ENCODE results near the gene COL25A1.

The COL25A1 gene

DNA sequence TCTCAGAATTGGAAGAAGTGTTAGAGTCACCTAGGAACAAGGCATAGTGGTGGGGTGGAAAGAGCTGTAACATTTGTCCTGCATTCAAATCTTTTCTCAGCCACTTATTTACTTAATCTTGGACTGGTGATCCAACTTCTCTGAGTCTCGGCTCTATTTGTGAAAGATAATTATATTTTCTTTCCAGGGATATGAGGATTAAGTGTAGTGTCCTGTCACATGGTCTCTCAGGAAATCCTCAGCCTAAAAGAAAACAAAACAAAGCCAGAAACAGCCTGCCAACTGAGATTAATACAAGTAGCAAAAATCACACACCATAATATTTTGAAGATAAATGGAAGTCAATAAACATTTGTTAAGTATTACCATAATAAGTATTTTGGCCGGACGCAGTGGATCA is 506.3 kb downstream of the COL25A1 start:
- no peak for DNase-seq

DNA sequence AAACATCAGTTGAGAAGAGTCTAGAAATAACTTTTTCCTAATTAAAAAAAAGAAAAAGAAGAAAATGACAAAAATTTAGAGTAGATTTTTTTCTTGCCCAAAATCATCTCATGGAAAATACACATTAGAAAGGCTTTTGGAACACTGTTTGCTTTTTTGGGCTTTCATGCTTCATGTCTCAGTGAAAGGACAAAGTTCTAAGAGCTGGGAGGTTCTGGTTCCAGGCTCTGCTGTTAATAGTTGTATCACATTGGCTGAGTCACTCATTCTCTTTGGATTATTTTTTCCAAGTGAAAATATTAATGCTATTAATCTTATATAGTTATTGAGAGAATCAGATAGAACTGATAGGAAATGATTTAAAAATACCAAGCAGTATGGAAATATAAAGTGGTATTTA is 506.7 kb downstream of the COL25A1 start:
- no peak for DNase-seq

DNA sequence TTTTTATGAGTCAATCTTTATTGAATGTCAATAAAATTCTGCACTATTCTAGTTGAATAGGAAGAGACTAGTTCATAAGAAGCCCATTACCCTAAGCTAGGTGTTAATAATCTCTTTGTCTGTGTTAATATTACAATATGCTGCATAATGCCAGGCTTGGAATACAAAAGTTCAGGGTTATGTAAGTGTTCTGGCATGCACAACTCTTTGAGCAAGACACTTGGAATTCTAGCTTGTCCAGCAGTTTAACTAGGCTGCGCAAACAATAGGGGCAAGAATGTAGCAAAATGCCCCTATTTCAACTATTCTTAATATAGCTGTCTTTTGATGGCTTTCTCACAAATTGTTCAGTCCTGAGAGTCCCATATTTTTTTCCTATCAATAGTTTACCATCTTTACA is 508.3 kb downstream of the COL25A1 start:
- no peak for DNase-seq

DNA sequence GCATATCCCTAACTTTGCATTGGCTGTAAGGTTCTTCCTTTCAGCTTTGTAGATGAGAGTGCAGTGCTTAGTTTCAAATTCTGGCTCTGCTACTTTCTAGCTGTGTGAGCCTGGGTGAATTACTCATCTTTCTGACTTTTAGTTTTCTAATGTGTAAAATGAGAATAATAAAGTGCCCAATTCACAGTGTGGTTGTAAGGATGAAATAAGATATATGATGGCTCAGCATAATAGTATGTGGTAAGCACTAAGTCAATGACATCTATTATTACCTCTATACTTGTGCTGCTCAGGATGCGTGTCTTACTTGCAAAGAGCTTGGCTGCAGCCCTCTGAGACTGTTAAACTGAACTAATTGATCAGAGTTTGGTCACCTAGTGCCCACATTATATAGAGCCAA is 509.0 kb downstream of the COL25A1 start:
- no peak for DNase-seq

DNA sequence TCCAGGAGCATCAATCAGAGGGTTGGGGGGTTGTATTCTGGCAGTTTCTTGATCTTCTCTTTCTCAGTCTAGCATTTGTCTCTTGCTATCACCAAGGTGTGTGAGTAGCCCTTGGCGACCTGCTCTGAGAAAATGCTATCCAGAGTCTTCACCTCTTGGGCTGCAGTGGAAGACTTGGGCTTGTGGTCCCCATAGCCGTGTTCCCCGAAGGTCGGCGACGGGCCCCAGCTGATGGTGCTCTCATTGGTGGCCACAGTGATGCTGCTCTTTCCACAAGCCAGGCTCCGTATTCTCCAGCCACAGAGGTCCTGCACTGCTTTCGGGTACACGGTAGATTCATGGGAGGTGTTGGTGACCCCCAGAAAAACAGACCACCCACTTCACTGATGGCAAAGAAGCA is 513.7 kb downstream of the COL25A1 start:
- DNase-seq: no peak

DNA sequence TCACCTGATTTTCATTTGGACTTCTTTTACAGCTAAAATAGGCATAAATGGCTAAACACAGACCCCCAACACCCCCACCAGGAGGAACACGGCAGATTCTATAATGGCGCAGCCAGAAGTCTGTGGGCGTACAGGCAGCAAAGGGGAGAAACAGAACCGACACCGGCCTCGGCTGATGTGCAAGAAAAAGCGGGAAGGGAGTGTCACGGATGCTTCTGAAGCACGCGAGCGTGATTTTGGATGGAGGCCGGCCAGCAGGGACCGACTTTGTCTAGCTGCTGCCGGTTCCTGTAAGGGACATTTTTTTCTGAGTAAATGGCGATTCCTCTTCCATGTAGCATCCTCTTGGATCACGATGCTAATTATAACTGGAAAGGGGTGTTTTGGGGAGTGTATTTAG is 514.7 kb downstream of the COL25A1 start:
- DNase-seq: no peak

DNA sequence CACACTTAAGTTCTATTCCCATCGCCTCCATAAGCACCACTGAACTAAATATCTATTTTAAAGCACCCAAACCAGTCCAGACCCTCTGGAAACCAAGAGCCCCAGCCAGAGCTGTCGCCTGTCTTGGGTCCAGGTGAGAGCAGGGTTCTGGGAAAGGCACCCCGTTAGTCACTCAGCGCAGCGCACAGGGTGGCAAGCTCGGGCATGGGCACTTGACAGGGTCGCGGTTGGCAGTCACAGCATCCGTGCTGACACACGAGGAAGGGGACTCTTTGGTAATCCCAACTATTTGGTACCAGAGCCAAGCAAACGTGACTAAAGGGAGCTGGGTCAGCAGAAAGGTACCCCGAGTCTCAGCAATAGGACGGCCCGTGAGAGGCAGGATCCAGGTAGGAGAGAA is 515.4 kb downstream of the COL25A1 start:
- DNase-seq: no peak

DNA sequence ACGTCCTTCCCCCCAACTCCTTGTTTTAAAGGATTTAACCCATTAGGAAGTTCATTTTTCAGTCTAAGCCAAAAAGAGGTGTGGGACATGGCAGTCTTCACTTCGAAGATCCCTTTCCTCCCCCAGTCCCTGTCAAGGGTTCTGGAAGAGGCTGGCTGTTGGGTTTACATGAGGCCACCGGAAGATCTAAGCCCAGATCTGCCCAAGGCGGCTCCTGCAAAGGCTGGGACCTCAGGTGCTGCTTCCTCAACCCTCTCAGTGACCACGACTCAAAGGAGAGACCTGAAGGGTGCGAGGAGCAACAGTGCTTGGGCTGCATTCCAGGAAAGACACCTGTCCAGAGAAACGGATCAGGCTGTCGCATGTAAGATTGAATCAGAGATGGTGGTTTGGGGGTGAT is 516.1 kb downstream of the COL25A1 start:
- DNase-seq: no peak

DNA sequence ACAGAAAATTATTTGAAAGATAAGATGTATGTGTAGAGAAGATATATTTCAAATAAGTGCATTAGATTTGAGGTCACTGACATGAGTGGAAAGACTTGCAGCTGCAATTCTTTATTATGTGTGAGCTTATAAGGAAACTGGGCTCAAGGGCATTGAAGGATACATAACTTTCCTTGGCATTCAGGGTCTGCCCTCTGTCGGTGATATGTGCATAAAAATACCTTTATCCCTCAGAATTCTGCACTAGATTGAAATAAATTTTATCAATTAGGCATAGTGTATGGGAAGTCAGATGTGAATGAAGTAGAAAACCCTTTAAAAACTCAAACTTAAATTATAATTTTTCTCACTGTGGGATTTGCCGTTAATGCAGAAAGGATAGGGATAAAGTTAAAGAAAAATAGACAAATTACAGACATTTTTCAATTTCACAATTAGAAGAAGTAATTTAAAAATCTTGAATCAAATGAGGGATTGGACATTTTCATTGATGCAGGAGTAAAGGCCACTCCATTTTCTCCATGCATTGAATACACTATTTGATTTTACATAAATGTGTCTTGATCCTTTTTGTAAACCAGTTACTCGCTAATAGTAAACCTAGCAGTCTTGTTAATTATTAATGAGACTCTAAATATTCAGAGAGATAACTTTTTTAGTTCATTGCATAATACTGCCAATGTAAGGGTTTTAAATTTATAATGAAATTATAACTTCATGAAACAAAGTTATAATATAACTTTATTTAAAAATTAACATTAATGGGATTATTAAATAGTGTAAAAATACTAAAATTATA is 518.6 kb downstream of the COL25A1 start:
- DNase-seq: no peak

DNA sequence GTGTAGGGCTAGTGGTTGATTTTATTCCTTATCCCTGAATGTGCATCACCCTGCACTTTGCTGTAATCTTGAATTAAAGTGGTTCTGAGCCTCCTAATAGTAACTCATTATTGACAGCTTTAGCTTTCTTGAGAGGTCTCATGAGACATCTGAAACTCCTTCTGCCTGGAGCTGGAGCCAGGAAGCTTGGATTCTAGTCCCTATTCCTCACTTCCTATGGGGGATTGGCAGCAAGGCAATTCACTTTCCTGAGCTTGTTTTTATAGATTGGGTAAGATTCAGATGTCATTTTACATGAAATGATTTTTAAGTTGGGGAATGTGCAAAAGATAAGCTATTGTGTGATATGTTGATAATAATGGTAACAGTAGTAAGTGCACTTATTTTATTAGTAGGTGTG is 522.5 kb downstream of the COL25A1 start:
- DNase-seq: no peak

DNA sequence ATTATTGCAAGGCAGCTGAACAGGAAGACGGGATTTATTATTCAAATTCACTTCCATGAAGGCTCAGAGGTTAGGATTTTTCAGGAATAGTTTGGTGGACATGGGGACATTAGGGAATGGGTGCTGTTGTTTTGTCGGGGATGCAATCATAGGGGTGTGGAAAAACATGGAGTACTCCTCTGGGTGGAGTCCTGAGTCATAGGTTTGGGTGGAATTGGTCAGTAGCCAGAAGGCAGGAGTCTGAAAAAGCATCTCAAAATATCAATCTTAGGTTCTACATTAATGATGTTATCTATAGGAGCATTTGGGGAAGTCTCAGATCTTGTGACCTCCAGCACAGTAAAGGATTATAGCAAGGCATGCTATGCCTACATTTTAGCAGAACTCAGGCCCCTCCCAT is 525.1 kb downstream of the COL25A1 start:
- no peak for DNase-seq

DNA sequence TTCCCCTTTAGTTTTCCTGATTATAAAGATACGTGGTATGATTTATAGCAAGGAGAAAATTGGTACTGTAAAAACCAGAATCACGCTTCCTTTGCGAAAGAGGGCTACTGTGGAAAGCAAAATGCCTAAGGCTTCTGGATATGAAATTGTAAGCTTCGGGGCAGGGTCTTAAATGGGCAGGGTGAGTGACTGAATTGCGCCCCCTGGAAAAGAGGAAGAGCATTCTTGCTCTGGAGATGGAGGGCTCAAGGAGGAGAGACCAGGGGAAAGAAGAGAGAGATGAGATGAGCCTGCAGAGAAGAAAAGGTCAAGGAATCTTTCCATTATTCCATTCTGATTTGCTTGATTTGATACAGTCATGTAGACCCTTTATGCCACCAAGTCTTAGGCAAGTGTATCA is 526.5 kb downstream of the COL25A1 start:
- DNase-seq: no peak

DNA sequence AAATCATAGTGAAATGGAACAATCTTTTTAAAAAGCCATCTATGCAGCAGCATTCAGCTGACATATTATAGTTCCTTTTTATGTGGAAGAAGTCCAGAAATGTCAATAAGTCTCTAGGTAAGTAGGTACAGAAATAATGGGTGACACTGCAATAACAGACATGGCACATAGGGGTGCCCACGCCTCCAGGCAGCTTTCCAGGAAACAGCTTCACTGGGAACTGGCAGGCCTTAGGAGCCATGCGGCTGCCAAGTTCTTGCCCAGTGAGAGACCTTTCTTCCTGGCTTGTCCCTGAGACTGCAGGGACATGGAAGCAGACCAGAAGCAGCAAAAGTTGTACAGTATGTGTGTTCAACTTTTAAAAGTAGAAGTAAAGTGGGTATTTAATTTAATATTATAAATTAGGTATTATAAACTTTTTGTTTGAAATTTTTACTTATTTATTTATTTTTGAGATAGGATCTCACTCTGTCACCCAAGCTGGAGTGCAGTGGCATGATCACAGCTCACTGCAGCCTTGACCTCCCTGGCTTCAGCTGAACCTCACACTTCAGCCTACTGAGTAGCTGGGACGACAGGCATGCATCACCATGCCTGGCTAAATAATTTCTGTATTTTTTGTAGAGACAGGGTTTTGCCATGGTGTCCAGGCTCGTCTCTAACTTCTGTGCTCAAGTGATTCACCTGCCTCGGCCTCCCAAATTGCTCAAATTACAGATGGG is 527.5 kb downstream of the COL25A1 start:
- DNase-seq: no peak

DNA sequence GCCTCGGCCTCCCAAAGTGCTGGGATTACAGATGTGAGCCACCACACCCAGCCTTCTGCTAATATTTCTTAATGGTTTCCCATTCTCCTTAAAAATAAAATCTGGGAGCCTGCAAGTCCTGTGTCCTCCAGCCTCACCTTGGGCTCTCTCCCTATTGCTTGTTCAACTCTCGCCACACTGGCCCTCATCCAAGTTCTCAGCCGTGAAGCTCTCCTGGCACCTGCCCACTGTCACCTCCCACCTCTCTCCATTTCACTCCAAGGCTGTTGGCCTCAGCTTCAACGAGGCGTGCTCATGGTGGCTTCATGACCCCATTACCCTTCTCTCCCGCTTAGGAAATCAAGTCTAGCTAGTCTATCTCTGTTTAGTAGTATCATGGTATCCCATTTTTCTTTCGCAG is 530.1 kb downstream of the COL25A1 start:
- DNase-seq: no peak

DNA sequence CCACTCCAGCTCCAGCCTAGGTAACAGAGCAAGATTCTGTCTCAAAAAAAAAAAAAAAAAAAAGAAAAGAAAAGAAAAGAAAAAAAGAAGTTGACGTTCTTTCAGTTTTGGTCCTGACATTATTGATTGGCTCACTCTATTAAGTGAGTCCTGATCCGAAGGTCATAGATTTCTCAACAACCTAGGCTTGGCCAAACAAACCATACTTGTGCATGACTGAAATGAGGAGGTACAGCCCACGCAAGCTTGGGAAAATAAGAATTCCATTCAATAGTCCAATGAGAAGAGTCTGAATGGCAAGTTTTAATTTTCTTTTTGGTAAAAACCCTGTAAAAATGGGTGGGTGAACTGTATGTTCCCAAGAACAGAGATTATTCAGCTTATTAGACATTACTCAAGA is 536.4 kb downstream of the COL25A1 start:
- no peak for DNase-seq

DNA sequence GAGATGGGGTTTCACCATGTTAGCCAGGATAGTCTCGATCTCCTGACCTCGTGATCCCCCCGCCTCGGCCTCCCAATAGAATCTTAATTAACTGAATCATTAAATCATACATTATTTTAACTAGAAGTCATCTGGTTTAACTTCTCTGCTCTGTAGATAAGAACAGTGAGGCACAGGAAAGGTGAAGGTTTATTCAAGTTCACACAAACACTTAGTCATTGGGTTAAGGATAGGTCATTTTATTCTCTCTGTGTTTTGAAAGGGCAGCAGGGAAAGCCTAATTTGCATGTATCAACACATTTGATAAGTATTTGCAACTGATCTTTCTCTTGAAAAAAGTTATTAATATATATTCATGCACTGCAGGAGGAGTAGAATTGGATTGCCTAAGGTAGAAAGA is 538.5 kb downstream of the COL25A1 start:
- DNase-seq: no peak

DNA sequence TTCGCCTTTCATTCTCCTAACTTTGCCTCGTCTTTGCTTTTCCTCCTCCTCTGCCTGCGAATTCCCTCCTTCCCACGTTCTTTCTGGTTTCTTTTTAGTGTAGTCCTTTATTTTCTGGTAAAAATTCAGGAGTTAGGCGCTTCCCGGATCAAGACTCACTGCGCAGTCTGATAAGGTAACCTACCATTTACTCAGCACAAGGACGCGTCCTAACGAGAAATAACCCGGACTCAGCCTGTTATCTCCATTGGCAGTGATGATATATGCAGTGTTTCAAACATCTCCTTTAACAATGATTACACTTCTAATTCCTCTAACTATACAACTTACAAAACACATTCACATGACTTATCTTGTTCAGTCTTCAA is 539.2 kb downstream of the COL25A1 start:
- DNase-seq: no peak

DNA sequence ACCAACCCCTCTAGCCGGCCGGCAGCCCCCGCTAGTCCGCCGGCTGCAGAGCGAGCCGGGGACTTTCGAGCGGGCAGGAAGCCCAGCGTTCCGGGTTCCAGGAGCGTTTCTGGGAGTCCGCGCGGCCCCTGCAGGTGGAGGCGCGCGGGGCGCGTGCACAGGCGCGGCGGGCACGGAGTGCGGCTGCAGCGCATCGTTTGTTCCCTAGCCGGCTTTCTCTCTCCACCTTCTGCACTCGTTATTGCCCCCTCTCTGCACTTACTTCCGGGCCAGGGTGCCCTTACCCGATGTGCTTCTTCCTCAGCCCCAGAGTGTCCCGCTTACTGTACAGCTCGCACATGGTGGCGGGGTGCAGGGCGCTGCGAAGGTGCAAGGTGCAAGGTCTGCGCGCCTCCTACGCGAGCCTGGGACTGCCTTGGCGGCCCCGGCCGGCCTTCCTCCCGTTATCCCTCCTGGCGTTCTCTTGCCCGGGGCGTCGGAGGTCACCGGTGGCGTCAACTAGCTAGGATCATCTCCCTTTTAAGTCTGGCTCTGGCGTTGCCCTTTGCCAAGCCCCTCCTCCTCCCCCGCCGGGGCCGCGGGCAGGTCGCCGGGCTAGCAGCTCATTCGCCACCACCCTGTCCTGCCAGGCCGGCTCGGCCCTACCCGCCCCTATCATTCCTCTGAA is 539.8 kb downstream of the COL25A1 start, which contains the start of gene ETNPPL:
ETNPPL (minus strand) TSS at position 495 of the 667 bp plus-strand sequence; CDS start at position 340, 155 bp downstream.
- DNase-seq: peak in 1 of 2 experiments; percentile 34

All from NCI-H1930 (cell line).